Fibroblast of skin of scalp (primary cell): Measurements from ENCODE around the gene ANO10.
"Not testable (repeated sequence)": the region's sequence is repeated elsewhere in the genome, so short reads cannot be mapped to it uniquely, and the experiment has no call there.

Experiments
- DNase-seq: peaks from one replicate; pipeline ENCODE4 v3.0.0-alpha.2; 2013

ANO10 gene

DNA sequence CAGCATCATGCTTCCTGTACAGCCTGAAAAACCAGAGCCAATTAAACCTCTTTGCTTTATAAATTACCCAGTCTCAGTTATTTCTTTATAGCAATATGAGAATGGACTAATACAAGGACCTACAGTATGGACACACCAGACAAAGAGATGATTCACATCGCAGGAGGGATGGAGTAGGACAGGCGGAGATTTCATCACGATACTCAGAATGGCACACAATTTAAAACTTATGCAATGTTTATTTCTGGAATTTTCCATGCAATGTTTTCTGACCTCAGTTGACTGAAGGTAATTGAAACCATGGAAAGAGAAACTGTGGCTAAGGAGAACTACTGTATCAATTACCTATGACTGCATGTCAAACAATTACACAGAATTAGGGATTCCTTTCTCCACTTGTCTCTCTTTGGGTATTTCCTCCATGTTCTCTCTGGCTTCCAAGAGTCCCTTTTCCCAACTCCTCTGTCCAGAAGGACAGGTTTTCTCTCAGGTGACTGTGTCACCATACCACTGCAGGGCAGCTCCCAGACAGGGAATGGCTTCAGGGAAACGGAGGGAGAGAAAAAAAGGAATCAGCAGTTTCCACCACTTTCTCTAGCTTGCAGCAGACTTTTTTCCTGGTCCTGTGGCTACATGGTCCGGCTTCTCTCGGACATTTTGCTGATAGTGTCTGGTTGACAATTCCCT, 3.0 kb upstream of the ANO10 start:
- no peak for DNase-seq

GRCh38 chr3:43620831-43621655, 768 bp downstream of the ANO10 start:
- peak; percentile 4 for DNase-seq

- DNase-seq = no peak
Measured at GRCh38 chr3:43619588-43619987, 2.2 kb downstream of the ANO10 start.

DNA sequence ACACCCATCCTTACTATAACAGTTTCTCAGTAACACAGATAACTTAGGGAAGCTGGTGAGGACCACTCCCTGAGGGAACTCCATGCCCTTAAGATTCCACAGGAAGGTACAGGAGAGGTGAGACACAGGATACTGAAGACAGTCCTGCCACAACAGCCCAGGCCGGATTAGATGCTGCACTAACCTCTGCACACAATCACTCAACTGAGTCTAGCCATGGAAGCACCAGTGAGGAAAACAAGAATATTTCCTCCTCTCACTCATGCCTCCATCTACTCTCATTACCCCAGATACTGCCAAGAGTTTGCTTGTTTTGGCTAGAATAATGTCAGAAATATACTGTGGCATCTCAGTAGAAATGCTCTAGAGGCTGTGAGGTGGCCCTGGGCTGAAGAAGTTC, 3.7 kb downstream of the ANO10 start:
- no peak for DNase-seq

DNA sequence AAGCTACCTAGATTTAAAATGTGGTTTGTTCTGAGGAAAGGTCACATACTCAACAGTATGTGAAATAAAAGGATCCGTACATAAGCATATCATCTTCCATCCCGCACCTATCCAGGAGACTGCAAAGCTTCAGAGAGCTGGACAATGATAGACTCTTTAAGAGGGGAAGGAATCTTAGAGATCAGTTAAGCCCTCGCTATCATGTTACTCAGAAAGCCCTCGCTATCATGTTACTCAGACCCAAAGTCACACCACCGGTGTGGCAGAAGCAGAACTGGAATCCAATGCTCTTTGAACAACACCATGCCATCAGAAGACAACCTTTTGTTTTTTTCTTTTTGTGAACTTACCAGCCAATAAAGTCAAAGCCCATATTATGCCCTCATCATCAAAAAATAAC, 5.8 kb downstream of the ANO10 start:
- DNase-seq = no peak

GRCh38 chr3:43615133-43615532, 6.7 kb downstream of the ANO10 start:
- DNase-seq = no peak

- DNase-seq = no peak
Measured at GRCh38 chr3:43613976-43614375, 7.8 kb downstream of the ANO10 start.

- DNase-seq = no peak
Measured at GRCh38 chr3:43612419-43612818, 9.4 kb downstream of the ANO10 start.

- no peak for DNase-seq
Measured at GRCh38 chr3:43609406-43609805, 12.4 kb downstream of the ANO10 start.

GRCh38 chr3:43608751-43609150, 13.1 kb downstream of the ANO10 start:
- no peak for DNase-seq

DNA sequence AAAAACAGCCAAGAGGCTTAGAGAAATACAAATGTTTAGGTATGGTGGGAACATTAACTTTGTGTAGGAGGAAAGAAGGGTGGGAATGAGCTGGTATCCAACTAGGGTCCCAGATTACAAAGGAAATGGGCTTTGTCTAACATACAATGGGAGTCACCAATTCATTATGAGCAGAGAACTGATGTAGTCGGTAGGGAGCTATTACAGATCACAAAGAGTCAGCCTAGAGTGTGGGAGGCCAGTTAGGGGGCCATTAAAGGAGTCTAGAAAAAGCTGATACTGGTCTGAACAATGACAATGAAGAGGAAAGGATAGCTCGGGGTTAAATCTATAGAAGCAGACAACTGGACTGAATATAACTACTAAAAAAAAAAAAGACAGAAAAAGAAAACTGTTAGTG, 15.5 kb downstream of the ANO10 start:
- no peak for DNase-seq

GRCh38 chr3:43599959-43600358, 21.9 kb downstream of the ANO10 start:
- DNase-seq = not testable (repeated sequence)

DNA sequence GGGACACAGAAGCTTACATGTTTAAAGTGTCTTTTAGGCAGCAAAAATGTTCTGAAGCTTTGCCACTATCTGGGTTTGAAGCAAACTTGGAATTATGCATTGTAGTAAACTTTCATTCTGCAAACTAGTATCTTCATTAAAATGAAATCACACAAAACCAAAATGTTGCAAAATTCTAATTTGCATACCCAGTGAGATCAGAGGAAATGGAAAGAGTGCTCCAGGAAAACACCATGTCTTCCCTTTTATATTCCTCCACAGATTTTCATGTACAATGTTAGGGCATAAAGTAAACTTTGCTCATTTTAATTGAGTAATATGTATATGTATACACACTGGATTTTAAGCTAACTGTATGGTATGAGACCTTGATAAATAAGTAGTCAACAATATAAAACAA, 23.9 kb downstream of the ANO10 start:
- no peak for DNase-seq

DNA sequence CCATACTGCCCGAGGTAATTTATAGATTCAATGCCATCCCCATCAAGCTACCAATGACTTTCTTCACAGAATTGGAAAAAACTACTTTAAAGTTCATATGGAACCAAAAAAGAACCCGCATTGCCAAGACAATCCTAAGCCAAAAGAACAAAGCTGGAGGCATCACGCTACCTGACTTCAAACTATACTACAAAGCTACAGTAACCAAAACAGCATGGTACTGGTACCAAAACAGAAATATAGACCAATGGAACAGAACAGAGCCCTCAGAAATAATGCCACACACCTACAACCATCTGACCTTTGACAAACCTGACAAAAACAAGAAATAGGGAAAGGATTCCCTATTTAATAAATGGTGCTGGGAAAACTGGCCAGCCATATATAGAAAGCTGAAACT, 25.6 kb downstream of the ANO10 start:
- DNase-seq = not testable (repeated sequence)

DNA sequence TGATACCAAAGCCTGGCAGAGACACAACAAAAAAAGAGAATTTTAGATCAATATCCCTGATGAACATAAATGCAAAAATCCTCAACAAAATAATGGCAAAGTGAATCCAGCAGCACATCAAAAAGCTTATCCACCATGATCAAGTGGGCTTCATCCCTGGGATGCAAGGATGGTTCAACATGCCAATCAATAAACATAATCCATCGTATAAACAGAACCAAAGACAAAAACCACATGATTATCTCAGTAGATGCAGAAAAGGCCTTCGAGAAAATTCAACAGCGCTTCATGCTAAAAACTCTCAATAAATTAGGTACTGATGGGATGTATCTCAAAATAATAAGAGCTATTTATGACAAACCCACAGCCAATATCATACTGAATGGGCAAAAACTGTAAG, 26.5 kb downstream of the ANO10 start:
- DNase-seq = not testable (repeated sequence)

GRCh38 chr3:43593588-43593987, 28.2 kb downstream of the ANO10 start:
- DNase-seq = not testable (repeated sequence)

DNA sequence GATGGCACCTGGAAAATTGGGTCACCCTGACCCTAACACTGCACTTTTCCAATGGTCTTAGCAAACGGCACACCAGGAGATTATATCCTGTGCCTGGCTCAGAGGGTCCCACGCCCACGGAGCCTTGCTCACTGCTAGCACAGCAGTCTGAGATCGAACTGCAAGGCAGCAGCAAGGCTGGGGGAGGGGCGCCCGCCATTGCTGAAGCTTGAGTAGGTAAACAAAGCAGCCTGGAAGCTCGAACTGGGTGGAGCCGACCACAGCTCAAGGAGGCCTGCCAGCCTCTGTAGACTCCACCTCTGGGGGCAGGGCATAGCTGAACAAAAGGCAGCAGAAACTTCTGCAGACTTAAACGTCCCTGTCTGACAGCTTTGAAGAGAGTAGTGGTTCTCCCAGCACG, 29.9 kb downstream of the ANO10 start:
- DNase-seq = not testable (repeated sequence)

- no peak for DNase-seq
Measured at GRCh38 chr3:43587303-43587702, 34.5 kb downstream of the ANO10 start.

DNA sequence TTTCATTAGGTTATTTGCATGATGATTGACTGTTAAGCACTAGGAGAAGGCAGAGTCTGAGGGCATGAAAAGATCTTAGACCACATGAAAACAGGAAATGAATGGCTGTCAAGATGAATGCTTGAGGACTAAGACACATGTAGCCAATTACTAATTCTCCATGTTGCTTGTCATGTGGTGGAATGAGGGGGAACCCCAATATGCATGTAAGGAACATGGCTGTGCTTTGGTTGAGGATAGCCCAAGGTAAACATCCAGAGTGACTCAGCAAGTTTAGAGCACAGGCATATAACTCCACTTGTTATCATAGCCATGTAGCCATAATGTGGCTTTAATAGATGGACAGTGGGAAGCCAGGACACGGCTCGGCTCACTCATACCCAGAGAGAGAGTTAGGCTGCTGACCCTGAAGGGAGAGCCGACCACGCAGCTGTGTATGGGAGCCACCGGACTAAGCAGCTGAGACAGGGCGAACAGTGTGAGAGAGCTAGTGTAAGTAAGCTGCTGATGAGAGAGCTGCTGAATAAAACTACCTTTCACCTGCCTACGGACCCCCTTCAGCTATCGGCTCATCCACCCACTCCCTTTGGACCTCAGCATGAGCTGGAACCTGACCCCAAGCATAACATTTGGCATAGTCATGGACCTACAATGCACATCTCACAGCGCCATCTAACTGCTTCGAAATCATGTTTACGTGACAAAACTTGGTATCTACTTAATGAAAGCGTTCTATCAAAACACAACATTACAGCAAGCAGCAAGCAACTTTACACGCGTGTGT, 37.6 kb downstream of the ANO10 start:
- peak; percentile 50 for DNase-seq

DNA sequence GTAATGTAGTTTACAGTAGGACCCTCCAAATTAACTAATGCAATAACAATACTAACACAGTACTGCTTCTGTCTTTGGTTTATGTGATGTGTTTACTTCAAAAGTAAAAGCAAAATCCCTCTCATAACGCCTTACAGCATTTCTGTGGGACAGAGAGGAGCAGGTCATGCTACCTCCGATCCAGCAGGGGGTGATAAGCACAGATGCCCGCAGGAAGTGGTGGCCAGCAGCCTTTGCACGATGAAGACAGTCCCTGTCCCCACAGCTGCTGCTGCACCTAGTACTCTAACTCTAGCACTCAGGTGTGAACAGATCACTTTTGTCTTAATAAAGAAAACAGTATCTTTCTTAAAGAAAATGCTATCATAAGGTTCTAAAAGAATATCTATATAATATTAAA, 38.3 kb downstream of the ANO10 start:
- no peak for DNase-seq

- peak; percentile 14 for DNase-seq
Measured at GRCh38 chr3:43582866-43583265, 38.9 kb downstream of the ANO10 start.

GRCh38 chr3:43581343-43581742, 40.5 kb downstream of the ANO10 start:
- peak; percentile 51 for DNase-seq

DNA sequence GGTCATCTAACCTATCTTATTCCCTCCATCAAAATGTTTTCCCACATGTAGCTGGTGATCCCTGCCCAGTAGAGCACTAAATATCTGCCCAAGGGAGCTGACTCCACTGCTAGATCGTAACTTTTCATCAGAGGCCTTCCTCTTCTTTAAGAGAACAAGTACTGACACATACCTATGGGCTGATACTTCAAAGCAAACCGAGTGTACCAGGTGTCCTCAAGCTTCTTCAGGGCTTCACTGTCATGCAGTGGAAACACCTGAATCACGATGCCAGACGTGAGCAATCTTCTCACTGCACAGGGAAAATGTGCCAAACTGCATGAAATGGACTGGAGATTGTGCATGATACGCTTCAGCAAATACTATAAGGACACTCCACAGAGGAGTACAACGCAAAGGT, 41.6 kb downstream of the ANO10 start:
- DNase-seq = no peak
